Endometrium (tissue), 2 donors: ENCODE data around the gene SUCLG2.

Experiments used
- FAIRE-seq: peaks from 2 replicates; lab custom pipeline; 2012; peaks lifted over from hg19 to GRCh38; lab: Jason Lieb, UNC
- donor health status: control.
- donor health status: control.

Gene SUCLG2

GRCh38 chr3:67507584-67507983 is 146.8 kb downstream of the SUCLG2 start:
- FAIRE-seq = no peak

- no peak for FAIRE-seq
Observed at GRCh38 chr3:67500709-67501108, 153.7 kb downstream of the SUCLG2 start.

- no peak for FAIRE-seq
Observed at GRCh38 chr3:67497746-67498145, 156.7 kb downstream of the SUCLG2 start.

- FAIRE-seq = no peak
Observed at GRCh38 chr3:67495751-67496150, 158.7 kb downstream of the SUCLG2 start.

GRCh38 chr3:67493808-67494207 is 160.6 kb downstream of the SUCLG2 start:
- no peak for FAIRE-seq

- no peak for FAIRE-seq
Observed at GRCh38 chr3:67490658-67491057, 163.8 kb downstream of the SUCLG2 start.

GRCh38 chr3:67489816-67490215 is 164.6 kb downstream of the SUCLG2 start:
- FAIRE-seq = no peak

GRCh38 chr3:67487564-67488114 is 166.8 kb downstream of the SUCLG2 start:
- no peak for FAIRE-seq

GRCh38 chr3:67486883-67487282 is 167.5 kb downstream of the SUCLG2 start:
- FAIRE-seq = no peak

- no peak for FAIRE-seq
Observed at GRCh38 chr3:67484085-67484484, 170.3 kb downstream of the SUCLG2 start.

- no peak for FAIRE-seq
Observed at GRCh38 chr3:67481126-67481525, 173.3 kb downstream of the SUCLG2 start.

GRCh38 chr3:67478423-67478822 is 176.0 kb downstream of the SUCLG2 start:
- no peak for FAIRE-seq

GRCh38 chr3:67474311-67474710 is 180.1 kb downstream of the SUCLG2 start:
- no peak for FAIRE-seq

GRCh38 chr3:67472674-67473201 is 181.7 kb downstream of the SUCLG2 start:
- no peak for FAIRE-seq

GRCh38 chr3:67470207-67470606 is 184.2 kb downstream of the SUCLG2 start:
- FAIRE-seq = no peak

- no peak for FAIRE-seq
Observed at GRCh38 chr3:67468511-67468910, 185.9 kb downstream of the SUCLG2 start.

GRCh38 chr3:67463656-67464055 is 190.8 kb downstream of the SUCLG2 start:
- FAIRE-seq = no peak

GRCh38 chr3:67462187-67462586 is 192.2 kb downstream of the SUCLG2 start:
- no peak for FAIRE-seq

- no peak for FAIRE-seq
Observed at GRCh38 chr3:67461667-67462142, 192.7 kb downstream of the SUCLG2 start.

GRCh38 chr3:67460841-67461510 is 193.4 kb downstream of the SUCLG2 start:
- no peak for FAIRE-seq

- no peak for FAIRE-seq
Observed at GRCh38 chr3:67459796-67460195, 194.6 kb downstream of the SUCLG2 start.

GRCh38 chr3:67458896-67459530 is 195.4 kb downstream of the SUCLG2 start:
- no peak for FAIRE-seq

GRCh38 chr3:67458408-67458807 is 196.0 kb downstream of the SUCLG2 start:
- no peak for FAIRE-seq
